Keratinocyte (primary cell): ENCODE results near the gene MAP3K2. TPM values are rescaled to one million over a fixed set of nuclear protein-coding genes. Genes with fewer than 3 reads are reported as not detected.

Experiments
- DNase-seq: peaks from one replicate; pipeline ENCODE4 v3.0.0-alpha.2; 2011; ENCODE audit warnings: low read depth, missing footprints, low spot score
- FAIRE-seq: peaks from 2 replicates; lab custom pipeline; 2011; peaks lifted over from hg19 to GRCh38; lab: Jason Lieb, UNC
- H2AFZ ChIP-seq: 2 replicates; pipeline ENCODE4 v1.6.0; 2012; ENCODE audit warnings: low read length, control low read depth, inconsistent platforms; ENCODE audit not compliant: control insufficient read depth
- H3K27ac ChIP-seq: 2 replicates; pipeline ENCODE4 v1.5.1; 2011; ENCODE audit warnings: low read length; ENCODE audit not compliant: control insufficient read depth, insufficient read depth
- H3K27me3 ChIP-seq: 3 replicates; pipeline ENCODE4 v1.6.0; 2011; ENCODE audit warnings: low read length; ENCODE audit not compliant: control insufficient read depth, insufficient read depth; ENCODE audit errors: extremely low read depth
- H3K36me3 ChIP-seq, 2 experiments: 2 replicates in 1 of 2; 3 replicates in 1 of 2; pipeline ENCODE4 v1.5.1; 2011; ENCODE audit warnings: low read length in 2 of 2, mild to moderate bottlenecking in 1 of 2; ENCODE audit not compliant: control insufficient read depth in 2 of 2, insufficient read depth in 2 of 2; ENCODE audit errors: extremely low read depth in 1 of 2
- H3K4me1 ChIP-seq: 3 replicates; pipeline ENCODE4 v1.5.1; 2011; ENCODE audit warnings: low read length; ENCODE audit not compliant: control insufficient read depth, insufficient read depth; ENCODE audit errors: extremely low read depth
- H3K4me2 ChIP-seq: 3 replicates; pipeline ENCODE4 v1.6.0; 2011; ENCODE audit warnings: low read depth, low read length; ENCODE audit not compliant: control insufficient read depth, insufficient read depth; ENCODE audit errors: extremely low read depth
- H3K4me3 ChIP-seq, 3 experiments: fragments of 200-600 bp in 1 of 3; sonication (generic) in 1 of 3; 2 replicates in 2 of 3; 3 replicates in 1 of 3; pipeline ENCODE4 v1.5.1; 2011 to 2016; ENCODE audit warnings: low read length in 3 of 3, mild to moderate bottlenecking in 3 of 3, control low read depth in 2 of 3, inconsistent platforms in 1 of 3, low read depth in 1 of 3, mixed read lengths in 1 of 3, mixed run types in 1 of 3, moderate library complexity in 1 of 3; ENCODE audit not compliant: control insufficient read depth in 2 of 3, insufficient read depth in 2 of 3; ENCODE audit errors: extremely low read depth in 1 of 3
- H3K79me2 ChIP-seq: 2 replicates; pipeline ENCODE4 v1.6.0; 2012; ENCODE audit warnings: low read length; ENCODE audit not compliant: control insufficient read depth, insufficient read depth
- H3K9ac ChIP-seq: 3 replicates; pipeline ENCODE4 v1.6.0; 2011; ENCODE audit warnings: low read length; ENCODE audit not compliant: control insufficient read depth, insufficient read depth; ENCODE audit errors: extremely low read depth
- H3K9me1 ChIP-seq: 3 replicates; pipeline ENCODE4 v1.6.0; 2011; ENCODE audit warnings: low read length; ENCODE audit not compliant: control insufficient read depth, insufficient read depth; ENCODE audit errors: extremely low read depth
- H3K9me3 ChIP-seq: 2 replicates; pipeline ENCODE4 v1.5.1; 2012; ENCODE audit warnings: low read depth, low read length; ENCODE audit not compliant: control insufficient read depth
- H4K20me1 ChIP-seq: 3 replicates; pipeline ENCODE4 v1.6.0; 2011; ENCODE audit warnings: low read length; ENCODE audit not compliant: control insufficient read depth, insufficient read depth; ENCODE audit errors: extremely low read depth
- EZH2 ChIP-seq: IDR thresholded peaks from one replicate; pipeline ENCODE4 v1.6.1; 2012; ENCODE audit warnings: inconsistent platforms, mild to moderate bottlenecking, low read length, moderate library complexity
- dilution Hi-C: fragments of 300-500 bp; cut with MboI; formaldehyde crosslinking; loops from one replicate; pipeline ENCODE4 v1.7.0; 2020; ENCODE audit warnings: low sequenced_read_pairs; ENCODE audit not compliant: extremely low pct_ligation_motif_present
- polyA plus RNA-seq, 5 experiments: library from polyadenylated mRNA; depleted of rRNA in 3 of 5; stranded (reverse) in 3 of 5; stranded (forward) in 1 of 5; unstranded in 1 of 5; fragments of >200 nt; gene quantifications; 1 replicate in 1 of 5; 2 replicates in 3 of 5; 3 replicates in 1 of 5; pipeline versions ENCODE4 v1.2.1 to v1.2.3, GENCODE V29; 2011 to 2012; ENCODE audit warnings: missing spikeins in 2 of 5, low read depth in 1 of 5, low replicate concordance in 1 of 5
- TF ChIP-seq, protein P1 (sequence below), 3 experiments: IDR thresholded peaks in 1 of 3; conservative IDR thresholded peaks in 1 of 3; optimal IDR thresholded peaks in 1 of 3; 2 replicates in 2 of 3; 3 replicates in 1 of 3; pipeline versions ENCODE3 to v1.5.1; 2011; ENCODE audit warnings: low read length in 3 of 3, mild to moderate bottlenecking in 3 of 3, moderate library complexity in 2 of 3, control low read depth in 1 of 3, inconsistent platforms in 1 of 3; ENCODE audit not compliant: insufficient read depth in 2 of 3; ENCODE audit errors: extremely low read depth in 1 of 3

MAP3K2 gene
- polyA plus RNA-seq, 1 donor (not counting 4 experiments of a cell fraction or from before 2014, with no cell fraction given), result 11.9 TPM

DNA sequence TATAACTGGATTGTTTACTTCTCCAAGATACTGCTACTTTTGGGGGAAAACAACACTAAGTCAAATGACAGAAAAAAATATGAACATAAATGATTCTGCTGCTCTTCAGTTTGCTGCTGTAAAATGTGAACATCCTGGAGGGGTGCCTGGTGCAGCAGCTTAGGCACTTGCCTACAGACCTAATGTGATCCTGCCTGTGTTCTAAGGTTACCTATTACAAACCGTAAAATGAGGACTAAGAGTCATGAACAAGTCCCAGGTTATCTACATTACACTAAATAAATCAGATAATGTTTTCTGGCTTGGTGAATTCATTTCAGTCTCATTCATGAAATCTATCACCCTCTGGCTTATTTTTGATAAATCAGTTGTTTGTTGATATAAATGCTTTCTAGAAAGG is 55.4 kb downstream of the MAP3K2 start:
- dilution Hi-C loops, result no loop called here
- Histone ChIP-seq H3K27me3 (no peaks in the 10 kb centered on the region), H4K20me1 (no peaks in the 10 kb centered on the region), H3K79me2 (no peaks in the 10 kb centered on the region), H3K4me1 (no peaks in the 10 kb centered on the region), H3K27ac (no peak overlapping the region), H3K9me1 (no peaks in the 10 kb centered on the region), H2AFZ (no peak overlapping the region), H3K9me3 (no peaks in the 10 kb centered on the region), H3K4me3 (no peak overlapping the region), H3K9ac (no peak overlapping the region), H3K36me3 (peaks cover 2 to 4% of the 10 kb centered on the region in 2 experiments), H3K4me2 (no peak overlapping the region)
- no peak for TF ChIP-seq EZH2
- TF ChIP-seq, protein P1, sequence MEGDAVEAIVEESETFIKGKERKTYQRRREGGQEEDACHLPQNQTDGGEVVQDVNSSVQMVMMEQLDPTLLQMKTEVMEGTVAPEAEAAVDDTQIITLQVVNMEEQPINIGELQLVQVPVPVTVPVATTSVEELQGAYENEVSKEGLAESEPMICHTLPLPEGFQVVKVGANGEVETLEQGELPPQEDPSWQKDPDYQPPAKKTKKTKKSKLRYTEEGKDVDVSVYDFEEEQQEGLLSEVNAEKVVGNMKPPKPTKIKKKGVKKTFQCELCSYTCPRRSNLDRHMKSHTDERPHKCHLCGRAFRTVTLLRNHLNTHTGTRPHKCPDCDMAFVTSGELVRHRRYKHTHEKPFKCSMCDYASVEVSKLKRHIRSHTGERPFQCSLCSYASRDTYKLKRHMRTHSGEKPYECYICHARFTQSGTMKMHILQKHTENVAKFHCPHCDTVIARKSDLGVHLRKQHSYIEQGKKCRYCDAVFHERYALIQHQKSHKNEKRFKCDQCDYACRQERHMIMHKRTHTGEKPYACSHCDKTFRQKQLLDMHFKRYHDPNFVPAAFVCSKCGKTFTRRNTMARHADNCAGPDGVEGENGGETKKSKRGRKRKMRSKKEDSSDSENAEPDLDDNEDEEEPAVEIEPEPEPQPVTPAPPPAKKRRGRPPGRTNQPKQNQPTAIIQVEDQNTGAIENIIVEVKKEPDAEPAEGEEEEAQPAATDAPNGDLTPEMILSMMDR (optimal IDR thresholded peaks at IDR 0.05 in 1 of 3, IDR thresholded peaks at IDR 0.05 in 1 of 3, conservative IDR thresholded peaks at IDR 0.05 in 1 of 3; ENCODE audit: extremely low read depth in 1 of 3, insufficient read depth in 2 of 3, low read length in 3 of 3), result no peak
- no peak for DNase-seq
- no peak for FAIRE-seq

DNA sequence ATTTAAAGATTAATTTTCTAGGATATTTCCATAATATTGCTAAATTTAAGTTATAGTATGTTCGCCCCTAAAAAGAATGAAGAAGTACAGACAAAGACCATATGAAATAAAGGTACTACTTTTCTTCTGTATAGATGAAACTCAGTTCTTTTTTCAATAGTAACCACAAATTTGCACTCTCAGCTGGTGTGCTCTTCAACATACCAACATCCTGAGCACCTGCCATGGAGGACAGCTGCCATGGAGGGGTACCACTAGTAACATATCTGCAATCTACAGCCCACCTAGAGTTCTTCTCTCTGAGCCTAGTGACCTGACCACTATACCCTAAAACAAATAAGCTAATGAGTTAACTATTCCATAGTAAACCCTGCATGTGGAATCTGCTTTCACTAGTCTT is 57.0 kb downstream of the MAP3K2 start:
- Histone ChIP-seq H2AFZ (no peak overlapping the region), H4K20me1 (no peaks in the 10 kb centered on the region), H3K4me2 (no peak overlapping the region), H3K36me3 (peaks cover 2 to 4% of the 10 kb centered on the region in 2 experiments), H3K9me3 (no peaks in the 10 kb centered on the region), H3K9me1 (no peaks in the 10 kb centered on the region), H3K4me1 (no peaks in the 10 kb centered on the region), H3K27me3 (no peaks in the 10 kb centered on the region), H3K27ac (no peak overlapping the region), H3K4me3 (no peak overlapping the region), H3K79me2 (no peaks in the 10 kb centered on the region), H3K9ac (no peak overlapping the region)
- FAIRE-seq (no peak), DNase-seq (no peak)
- TF ChIP-seq, protein P1 (optimal IDR thresholded peaks at IDR 0.05 in 1 of 3, IDR thresholded peaks at IDR 0.05 in 1 of 3, conservative IDR thresholded peaks at IDR 0.05 in 1 of 3; ENCODE audit: extremely low read depth in 1 of 3, insufficient read depth in 2 of 3, low read length in 3 of 3), result no peak
- no peak for TF ChIP-seq EZH2
- dilution Hi-C loops, result no loop called here
